Measurements from ENCODE around the gene NDUFV1. TPM values are rescaled to one million over a fixed set of nuclear protein-coding genes. Genes with fewer than 3 reads are reported as not detected.

Gene NDUFV1
- 271 and 284 TPM in 2 replicates for total RNA-seq

DNA sequence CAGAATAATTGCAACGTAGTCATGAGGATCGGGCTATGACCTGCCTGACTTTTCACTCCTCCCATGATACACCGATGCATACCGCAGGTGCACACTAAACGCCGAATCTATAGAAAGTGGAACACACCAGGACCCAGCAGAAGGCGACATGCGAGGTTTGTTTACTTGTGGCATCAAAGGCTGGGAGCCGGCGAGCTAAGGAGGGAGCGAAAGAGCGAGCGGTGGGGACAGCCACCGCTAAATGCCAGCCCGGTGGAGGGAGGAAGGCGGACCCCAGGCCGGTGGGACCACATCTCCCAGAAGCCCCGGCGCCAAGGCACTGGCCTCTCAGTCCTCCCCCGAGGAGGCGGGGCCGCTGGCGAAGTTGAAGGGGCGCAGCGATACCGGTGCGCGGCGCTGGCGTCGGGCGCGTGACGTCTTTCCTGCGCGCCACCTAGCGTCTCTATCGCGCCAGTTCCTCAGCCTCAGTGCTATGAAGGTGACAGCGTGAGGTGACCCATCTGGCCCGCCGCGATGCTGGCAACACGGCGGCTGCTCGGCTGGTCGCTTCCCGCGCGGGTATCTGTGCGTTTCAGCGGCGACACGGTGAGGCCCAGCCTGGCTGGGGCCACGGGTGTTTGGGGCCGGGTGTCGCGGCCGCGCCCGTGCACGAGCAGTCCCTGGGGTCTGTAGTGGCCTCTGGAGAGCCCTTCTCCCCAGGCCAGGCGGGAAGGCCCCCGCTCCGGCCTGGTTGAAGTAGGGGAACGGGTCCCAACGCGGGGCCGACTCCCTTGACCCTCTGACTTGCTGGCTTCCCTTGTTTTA is at the start of gene NDUFV1:
NDUFV1 (plus strand) TSS at position 445 of the 804 bp plus-strand sequence; CDS start at position 514, 69 bp downstream.

DNA sequence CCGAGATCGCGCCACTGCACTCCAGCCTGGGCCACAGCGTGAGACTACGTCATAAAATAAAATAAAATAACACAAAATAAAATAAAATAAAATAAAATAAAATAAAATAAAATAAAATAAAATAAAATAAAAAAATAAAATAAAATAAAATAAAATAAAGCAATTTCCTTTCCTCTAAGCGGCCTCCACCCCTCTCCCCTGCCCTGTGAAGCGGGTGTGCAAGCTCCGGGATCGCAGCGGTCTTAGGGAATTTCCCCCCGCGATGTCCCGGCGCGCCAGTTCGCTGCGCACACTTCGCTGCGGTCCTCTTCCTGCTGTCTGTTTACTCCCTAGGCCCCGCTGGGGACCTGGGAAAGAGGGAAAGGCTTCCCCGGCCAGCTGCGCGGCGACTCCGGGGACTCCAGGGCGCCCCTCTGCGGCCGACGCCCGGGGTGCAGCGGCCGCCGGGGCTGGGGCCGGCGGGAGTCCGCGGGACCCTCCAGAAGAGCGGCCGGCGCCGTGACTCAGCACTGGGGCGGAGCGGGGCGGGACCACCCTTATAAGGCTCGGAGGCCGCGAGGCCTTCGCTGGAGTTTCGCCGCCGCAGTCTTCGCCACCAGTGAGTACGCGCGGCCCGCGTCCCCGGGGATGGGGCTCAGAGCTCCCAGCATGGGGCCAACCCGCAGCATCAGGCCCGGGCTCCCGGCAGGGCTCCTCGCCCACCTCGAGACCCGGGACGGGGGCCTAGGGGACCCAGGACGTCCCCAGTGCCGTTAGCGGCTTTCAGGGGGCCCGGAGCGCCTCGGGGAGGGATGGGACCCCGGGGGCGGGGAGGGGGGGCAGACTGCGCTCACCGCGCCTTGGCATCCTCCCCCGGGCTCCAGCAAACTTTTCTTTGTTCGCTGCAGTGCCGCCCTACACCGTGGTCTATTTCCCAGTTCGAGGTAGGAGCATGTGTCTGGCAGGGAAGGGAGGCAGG is 23.2 kb upstream of the NDUFV1 start, which contains the start of gene GSTP1:
GSTP1 (plus strand) TSS at position 566 of the 958 bp plus-strand sequence; CDS start at position 598, 32 bp downstream.

DNA sequence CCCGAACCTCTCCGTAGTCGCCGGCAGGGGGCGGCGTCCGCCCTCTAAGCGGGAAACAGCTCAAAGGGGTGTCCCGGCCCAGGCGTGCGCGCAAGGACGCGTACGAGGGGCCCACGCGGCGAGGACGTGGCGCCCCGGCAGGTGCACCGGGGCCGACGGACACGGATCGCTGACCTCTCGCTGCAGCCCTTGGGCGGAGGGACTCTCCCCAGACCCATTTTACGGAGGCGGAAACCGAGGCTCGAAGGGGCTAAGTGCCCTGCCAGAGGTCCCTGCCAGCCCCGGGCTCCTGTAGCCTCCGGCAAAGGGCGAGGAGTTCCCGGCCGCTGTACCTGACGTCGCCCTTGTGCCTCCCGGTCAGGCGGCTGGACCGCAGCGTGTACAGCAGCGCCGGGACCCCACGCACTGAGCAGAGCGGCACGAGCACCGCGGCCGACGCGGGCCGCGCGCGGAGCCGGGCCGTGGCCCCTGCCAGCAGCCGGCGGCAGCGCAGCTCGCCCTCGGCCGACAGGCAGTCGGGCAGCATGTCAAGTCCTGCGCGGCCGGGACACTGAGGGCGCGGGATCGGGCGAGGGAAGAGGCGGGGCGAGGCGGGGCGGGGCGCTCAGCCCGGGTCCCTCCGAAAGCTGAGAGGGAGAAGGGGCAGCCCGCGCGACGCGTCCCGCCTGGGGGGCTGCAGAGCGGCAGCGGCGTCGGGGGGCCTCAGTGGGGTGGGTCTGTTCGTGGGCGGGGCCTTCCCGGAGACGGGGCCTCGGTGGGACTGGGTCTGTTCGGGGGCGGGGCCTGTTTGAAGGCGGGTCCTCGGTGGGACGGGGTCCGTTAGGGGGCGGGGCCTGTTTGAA is 22.9 kb downstream of the NDUFV1 start, which contains the start of gene NUDT8:
NUDT8 (minus strand) TSS at position 552 of the 842 bp plus-strand sequence; CDS start at position 526, 26 bp downstream.

DNA sequence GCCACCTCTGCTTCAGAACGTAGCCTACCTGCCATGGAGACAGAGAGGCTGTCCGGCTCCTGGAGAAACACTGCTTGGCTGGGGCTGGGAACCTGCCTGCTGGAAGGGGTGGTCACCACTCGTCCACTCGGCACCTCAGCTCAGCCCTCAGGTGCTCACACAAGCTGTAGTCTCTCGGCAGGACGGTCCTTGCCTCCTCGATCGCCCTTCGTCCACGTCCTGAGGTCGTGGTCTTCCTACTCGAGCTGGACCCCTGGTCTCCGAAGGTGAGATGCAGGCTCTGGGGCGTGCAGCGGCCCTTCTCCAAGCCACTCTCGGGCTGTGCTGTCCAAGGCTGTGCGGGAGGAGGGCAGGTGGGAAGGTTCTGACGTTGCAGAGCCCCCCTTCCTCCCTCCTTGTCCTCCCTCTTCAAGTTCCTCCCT is 32.7 kb downstream of the NDUFV1 start, which contains the start of gene TBX10:
TBX10 (minus strand) TSS at position 326 of the 422 bp plus-strand sequence; CDS start at position 35, 291 bp downstream.

Other genes starting within 250 kb of the NDUFV1 start
- gene CLCF1, start 233.3 kb upstream of the NDUFV1 start, total RNA-seq = 4.6 and 4.7 TPM in 2 replicates
- 5.5 and 16.3 TPM in 2 replicates for gene RAD9A, start 214.9 kb upstream of the NDUFV1 start, total RNA-seq
- gene PPP1CA, start 205.1 kb upstream of the NDUFV1 start, total RNA-seq = 251 and 264 TPM in 2 replicates
- gene TBC1D10C, start 202.9 kb upstream of the NDUFV1 start, total RNA-seq = not detected in 2 replicates
- 0.30 TPM in 1 of 2 replicates, not detected in the other for gene CARNS1, start 191.3 kb upstream of the NDUFV1 start, total RNA-seq
- 44.4 and 71.9 TPM in 2 replicates for gene RPS6KB2, start 178.4 kb upstream of the NDUFV1 start, total RNA-seq
- gene PTPRCAP, start 169.3 kb upstream of the NDUFV1 start, total RNA-seq = 0.78 and 1.4 TPM in 2 replicates
- 65.5 and 82.0 TPM in 2 replicates for gene CORO1B, start 163.5 kb upstream of the NDUFV1 start, total RNA-seq
- gene GPR152, start 154.2 kb upstream of the NDUFV1 start, total RNA-seq = not detected in 2 replicates
- gene CABP4, start 151.6 kb upstream of the NDUFV1 start, total RNA-seq = not detected in 2 replicates
- 91.8 and 98.6 TPM in 2 replicates for gene TMEM134, start 137.7 kb upstream of the NDUFV1 start, total RNA-seq
- gene AIP, start 123.9 kb upstream of the NDUFV1 start, total RNA-seq = 43.6 and 47.6 TPM in 2 replicates
- gene PITPNM1, start 101.6 kb upstream of the NDUFV1 start, total RNA-seq = 28.0 and 39.4 TPM in 2 replicates
- gene CDK2AP2, start 98.8 kb upstream of the NDUFV1 start, total RNA-seq = 73.0 and 86.1 TPM in 2 replicates
- not detected in 2 replicates for gene CABP2, start 83.5 kb upstream of the NDUFV1 start, total RNA-seq
- 2,705 and 3,941 TPM in 2 replicates for gene GSTP1, start 23.1 kb upstream of the NDUFV1 start, total RNA-seq
- 11.7 and 16.6 TPM in 2 replicates for gene NUDT8, start 23.0 kb downstream of the NDUFV1 start, total RNA-seq
- not detected in 2 replicates for gene TBX10, start 32.8 kb downstream of the NDUFV1 start, total RNA-seq
- gene ACY3, start 43.8 kb downstream of the NDUFV1 start, total RNA-seq = 0.16 TPM in 1 of 2 replicates, not detected in the other
- 0.87 and 3.4 TPM in 2 replicates for gene ALDH3B2, start 67.7 kb downstream of the NDUFV1 start, total RNA-seq

All from hair follicular keratinocyte (primary cell).